ENCODE results near the gene ANKS1B.

Gene ANKS1B

DNA sequence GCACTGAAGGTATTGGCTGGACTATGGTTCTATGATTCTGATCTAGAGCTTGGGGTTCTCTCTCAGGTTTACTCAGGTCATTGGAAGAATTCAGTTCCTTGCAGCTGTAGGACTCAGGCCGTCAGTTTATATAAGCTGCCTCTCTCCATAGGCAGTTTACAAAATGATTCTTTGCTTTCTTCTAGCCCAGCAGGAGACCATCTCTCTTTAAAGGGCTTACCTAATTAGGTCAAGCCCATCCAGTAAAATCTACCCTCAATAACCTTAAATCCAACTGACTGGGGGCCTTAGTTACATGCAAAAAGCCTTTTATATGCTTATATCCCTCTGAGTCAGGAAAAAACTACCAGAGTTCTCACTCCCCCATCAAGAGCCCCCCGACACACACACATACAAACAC lies 417.7 kb downstream of the ANKS1B start:
- TF ChIP-seq ISL1 (CRISPR knock-in tag; IDR thresholded peaks at IDR 0.05): no peak
- no peak for TF ChIP-seq ZC3H10 (CRISPR knock-in tag; IDR thresholded peaks at IDR 0.05)
- TF ChIP-seq POU6F1 (CRISPR knock-in tag; IDR thresholded peaks at IDR 0.05; ENCODE audit: borderline replicate concordance, low read depth): no peak
- TF ChIP-seq TSHZ2 (CRISPR knock-in tag; IDR thresholded peaks at IDR 0.05): no peak
- TF ChIP-seq ZFP3 (CRISPR knock-in tag; IDR thresholded peaks at IDR 0.05): no peak
- no peak for TF ChIP-seq ARNTL (CRISPR knock-in tag; IDR thresholded peaks at IDR 0.05; ENCODE audit: borderline replicate concordance, low read depth)
- no peak for TF ChIP-seq GLIS3 (CRISPR knock-in tag; IDR thresholded peaks at IDR 0.05)
- no peak for TF ChIP-seq ZNF8 (CRISPR knock-in tag; IDR thresholded peaks at IDR 0.05)
- TF ChIP-seq TOX (CRISPR knock-in tag; IDR thresholded peaks at IDR 0.05; ENCODE audit: borderline replicate concordance): no peak
- TF ChIP-seq PPARA (CRISPR knock-in tag; IDR thresholded peaks at IDR 0.05; ENCODE audit: borderline replicate concordance): no peak
- TF ChIP-seq ZNF565 (CRISPR knock-in tag; conservative IDR thresholded peaks at IDR 0.05; ENCODE audit: low read depth): no peak
- TF ChIP-seq ESRRG (CRISPR knock-in tag; IDR thresholded peaks at IDR 0.05): no peak
- TF ChIP-seq BACH2 (CRISPR knock-in tag; IDR thresholded peaks at IDR 0.05; ENCODE audit: borderline replicate concordance): no peak
- no peak for TF ChIP-seq TCF4 (CRISPR knock-in tag; IDR thresholded peaks at IDR 0.05; ENCODE audit: borderline replicate concordance)
- TF ChIP-seq CSDC2 (CRISPR knock-in tag; IDR thresholded peaks at IDR 0.05): no peak
- TF ChIP-seq SNAI2 (CRISPR knock-in tag; IDR thresholded peaks at IDR 0.05): no peak
- no peak for TF ChIP-seq ZFP30 (CRISPR knock-in tag; IDR thresholded peaks at IDR 0.05)
- ATAC-seq: no peak

DNA sequence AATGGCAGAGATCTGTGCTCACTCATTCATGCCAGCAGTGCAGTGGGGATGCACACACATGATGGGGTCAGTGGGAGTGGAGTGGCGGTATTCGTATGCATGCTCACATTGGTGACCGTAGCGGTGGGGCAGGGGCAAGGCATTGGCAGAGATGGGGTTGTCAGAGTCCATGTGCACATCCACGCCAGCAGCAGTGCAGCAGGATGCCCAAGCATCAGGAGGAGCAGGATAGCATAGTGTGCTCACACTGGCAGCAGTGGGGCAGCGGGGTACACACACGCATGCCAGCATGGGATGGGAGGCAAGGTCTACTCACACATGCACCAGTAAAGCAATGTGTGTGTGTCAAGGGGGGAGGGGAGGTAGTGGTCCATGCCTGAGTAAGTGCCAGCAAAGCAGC lies 426.6 kb downstream of the ANKS1B start:
- no peak for ATAC-seq

More for the DNA sequence above, 426.6 kb downstream of the ANKS1B start:
- no peak for TF ChIP-seq ZNF70 (CRISPR knock-in tag; IDR thresholded peaks at IDR 0.05)
- no peak for TF ChIP-seq ESRRG (CRISPR knock-in tag; IDR thresholded peaks at IDR 0.05)
- TF ChIP-seq GLIS3 (CRISPR knock-in tag; IDR thresholded peaks at IDR 0.05): no peak
- no peak for TF ChIP-seq SNAI2 (CRISPR knock-in tag; IDR thresholded peaks at IDR 0.05)
- no peak for TF ChIP-seq ZFP30 (CRISPR knock-in tag; IDR thresholded peaks at IDR 0.05)
- TF ChIP-seq ISL1 (CRISPR knock-in tag; IDR thresholded peaks at IDR 0.05): no peak
- TF ChIP-seq ZNF565 (CRISPR knock-in tag; conservative IDR thresholded peaks at IDR 0.05; ENCODE audit: low read depth): no peak
- no peak for TF ChIP-seq PPARA (CRISPR knock-in tag; IDR thresholded peaks at IDR 0.05; ENCODE audit: borderline replicate concordance)
- no peak for TF ChIP-seq TSHZ2 (CRISPR knock-in tag; IDR thresholded peaks at IDR 0.05)
- no peak for TF ChIP-seq TCF4 (CRISPR knock-in tag; IDR thresholded peaks at IDR 0.05; ENCODE audit: borderline replicate concordance)
- no peak for TF ChIP-seq POU6F1 (CRISPR knock-in tag; IDR thresholded peaks at IDR 0.05; ENCODE audit: borderline replicate concordance, low read depth)
